T-helper 1 cell (primary cell): ENCODE results near the gene CAMTA1.
"Not testable (repeated sequence)": the region's sequence is repeated elsewhere in the genome, so short reads cannot be mapped to it uniquely, and the experiment has no call there.

Experiments used
- DNase-seq, 5 donors: peaks; one replicate each; pipeline ENCODE4 v3.0.0-alpha.2; 2012 to 2020

Gene CAMTA1

GRCh38 chr1:7127322-7128075 lies 342.2 kb downstream of the CAMTA1 start:
- DNase-seq: no peak

- no peak for DNase-seq
Observed at GRCh38 chr1:7128293-7128692, 343.0 kb downstream of the CAMTA1 start.

- no peak for DNase-seq
Observed at GRCh38 chr1:7130127-7130526, 344.9 kb downstream of the CAMTA1 start.

GRCh38 chr1:7135493-7135892 lies 350.2 kb downstream of the CAMTA1 start:
- no peak for DNase-seq

DNA sequence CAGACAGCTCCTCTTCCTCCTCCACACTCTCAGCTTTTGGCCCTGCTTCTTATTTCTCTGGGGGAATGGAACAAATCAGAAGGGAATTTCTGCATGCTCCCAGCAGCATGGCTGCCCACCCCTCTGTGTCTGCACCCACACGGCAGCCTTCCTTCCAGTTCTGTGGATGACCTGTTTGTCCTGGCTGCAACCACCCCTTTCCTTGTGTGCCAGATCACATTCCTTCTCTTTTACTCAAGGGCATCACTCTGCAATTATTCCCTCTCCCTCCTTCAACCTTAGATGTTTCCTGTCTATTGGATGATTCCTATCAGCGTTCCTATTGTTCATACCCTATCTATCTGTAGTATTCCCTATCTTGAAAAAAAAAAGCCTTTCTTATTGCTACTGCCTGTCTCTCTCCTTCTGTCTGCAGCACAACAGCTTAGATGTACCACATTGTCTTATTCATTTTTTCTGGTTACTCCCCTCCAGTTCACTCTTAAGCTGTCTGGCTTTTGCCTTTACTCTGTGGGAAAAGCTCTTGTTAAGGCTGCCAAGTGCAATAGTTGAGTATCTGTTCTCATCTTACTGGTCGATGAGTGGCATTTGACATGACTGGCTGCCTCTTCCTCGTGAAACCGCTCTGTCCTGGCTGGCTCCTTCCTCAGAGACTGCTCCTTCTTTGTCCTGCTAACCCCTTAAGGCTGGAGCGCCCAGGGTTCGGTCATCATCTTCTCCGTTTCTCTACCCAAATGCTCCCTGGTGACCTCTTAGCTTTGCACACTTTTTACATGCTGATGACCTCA lies 351.1 kb downstream of the CAMTA1 start:
- DNase-seq: no peak

DNA sequence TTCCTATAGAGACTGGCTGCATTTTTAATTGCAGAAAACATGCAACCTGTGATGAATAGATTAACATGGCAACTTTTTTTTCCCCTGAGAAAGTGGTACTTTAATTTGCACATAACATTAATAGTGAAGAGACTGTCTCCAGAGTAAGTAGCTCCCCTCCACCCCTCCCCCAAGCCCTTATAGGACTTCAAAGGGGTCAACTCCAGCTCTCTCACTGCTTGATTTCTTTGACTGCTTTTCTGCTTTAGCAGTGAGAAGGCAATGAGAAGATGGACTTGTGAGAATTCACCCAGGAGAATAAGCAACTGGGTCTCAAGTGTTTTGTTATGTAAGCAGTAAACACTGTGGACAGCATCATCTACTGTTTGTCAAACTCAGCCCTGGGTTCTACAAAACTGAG lies 355.0 kb downstream of the CAMTA1 start:
- no peak for DNase-seq

- no peak for DNase-seq
Observed at GRCh38 chr1:7145947-7146346, 360.7 kb downstream of the CAMTA1 start.

DNA sequence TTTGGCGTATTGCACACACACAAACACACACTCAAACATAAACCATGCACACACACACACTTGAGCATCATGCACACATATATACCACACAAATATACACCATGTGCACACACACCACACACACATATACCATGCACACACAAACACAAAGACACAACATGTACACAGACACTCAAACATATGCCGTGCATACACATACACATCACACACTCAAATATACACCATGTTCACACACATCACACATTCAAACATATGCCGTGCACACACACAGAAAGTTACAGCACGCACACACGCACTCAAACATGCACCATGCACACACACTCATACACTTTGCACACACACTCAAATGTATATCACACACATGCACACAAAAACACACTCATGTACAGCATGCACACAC lies 361.5 kb downstream of the CAMTA1 start:
- DNase-seq: no peak

DNA sequence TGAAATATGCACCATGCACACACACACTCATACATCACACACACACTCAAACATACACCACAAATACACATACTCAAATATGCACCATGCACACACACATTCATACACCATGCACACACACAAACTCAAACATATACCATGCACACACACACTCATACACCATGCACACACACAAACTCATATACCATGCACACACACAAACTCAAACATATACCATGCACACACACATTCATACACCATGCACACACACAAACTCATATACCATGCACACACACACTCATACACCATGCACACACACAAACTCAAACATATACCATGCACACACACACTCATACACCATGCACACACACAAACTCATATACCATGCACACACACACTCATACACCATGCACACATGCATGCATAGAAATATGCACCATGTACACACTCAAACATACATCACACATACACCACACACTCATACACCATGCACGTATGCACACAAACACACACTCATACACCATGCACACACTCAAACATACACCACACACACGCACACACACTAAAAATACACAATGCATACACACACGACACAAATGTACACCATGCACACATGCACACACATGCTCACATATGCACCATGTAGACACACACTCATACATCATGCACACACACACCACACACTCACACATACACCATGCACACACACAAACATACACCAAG lies 362.5 kb downstream of the CAMTA1 start:
- DNase-seq: not testable (repeated sequence)

GRCh38 chr1:7149080-7149838 lies 364.0 kb downstream of the CAMTA1 start:
- no peak for DNase-seq

DNA sequence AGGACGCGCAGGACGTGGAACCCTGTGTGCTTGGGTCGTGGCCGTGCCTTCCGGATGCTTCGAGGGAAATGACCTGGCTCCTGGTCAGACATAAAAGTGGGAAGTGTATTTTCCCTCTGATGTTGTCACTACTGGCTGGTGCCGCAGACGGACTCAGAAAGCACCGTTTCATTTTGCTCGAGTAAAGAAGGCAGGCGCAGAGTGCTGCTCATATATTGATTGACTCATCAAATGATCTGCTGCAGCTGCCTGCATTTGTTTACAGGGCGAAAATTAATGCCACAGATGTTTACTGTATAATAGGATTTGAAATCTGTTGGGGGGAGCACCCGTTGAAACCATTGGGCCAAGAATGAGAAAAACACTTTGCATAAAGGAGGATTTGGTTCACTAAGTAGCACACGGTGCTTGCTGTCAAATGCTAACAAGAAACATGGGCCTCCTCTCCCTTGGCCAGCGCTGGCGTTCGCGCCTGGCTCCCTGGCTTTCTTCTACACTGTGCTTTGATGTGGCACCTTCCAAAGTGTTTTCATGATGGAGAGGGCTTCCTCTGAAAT lies 365.5 kb downstream of the CAMTA1 start:
- no peak for DNase-seq

DNA sequence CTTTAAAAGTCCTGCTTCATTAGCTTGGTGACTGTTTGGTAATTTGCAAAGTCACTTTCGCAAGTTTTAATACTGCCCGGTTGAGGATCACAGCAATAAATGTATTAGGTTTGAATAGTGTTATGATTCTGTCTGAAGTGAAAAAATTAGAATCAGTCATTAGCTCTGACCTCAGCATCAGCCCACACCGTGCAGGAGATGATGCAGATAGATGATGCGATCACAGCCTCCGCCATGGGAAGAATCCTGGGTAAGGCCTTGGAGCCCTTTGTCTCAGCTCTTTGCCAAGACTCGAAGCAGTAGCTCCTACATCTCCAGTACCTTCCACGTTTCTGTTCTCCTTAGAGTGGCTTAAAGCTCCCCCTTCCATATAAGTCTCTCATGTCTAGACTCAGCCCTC lies 366.7 kb downstream of the CAMTA1 start:
- DNase-seq: no peak

GRCh38 chr1:7152655-7153054 lies 367.4 kb downstream of the CAMTA1 start:
- no peak for DNase-seq

DNA sequence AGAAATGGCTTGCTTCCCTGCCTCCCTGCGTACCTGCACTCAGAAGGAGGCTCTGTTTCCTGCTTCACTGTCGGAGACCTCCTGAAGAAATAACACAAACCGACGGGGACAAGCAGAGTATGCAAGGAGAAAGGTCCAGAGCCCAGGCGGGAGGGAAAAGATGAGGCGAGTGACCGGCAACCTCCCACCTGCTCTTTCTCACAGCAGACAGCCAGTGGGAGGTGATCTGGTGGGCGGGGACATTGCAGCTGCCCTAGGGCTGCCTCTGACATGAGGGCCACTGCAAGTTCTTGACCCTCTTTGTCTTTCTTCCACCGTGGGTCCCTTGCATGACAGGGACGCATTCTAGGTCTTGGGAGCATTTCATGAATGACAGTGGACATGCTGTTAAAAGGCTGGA lies 368.2 kb downstream of the CAMTA1 start:
- no peak for DNase-seq

DNA sequence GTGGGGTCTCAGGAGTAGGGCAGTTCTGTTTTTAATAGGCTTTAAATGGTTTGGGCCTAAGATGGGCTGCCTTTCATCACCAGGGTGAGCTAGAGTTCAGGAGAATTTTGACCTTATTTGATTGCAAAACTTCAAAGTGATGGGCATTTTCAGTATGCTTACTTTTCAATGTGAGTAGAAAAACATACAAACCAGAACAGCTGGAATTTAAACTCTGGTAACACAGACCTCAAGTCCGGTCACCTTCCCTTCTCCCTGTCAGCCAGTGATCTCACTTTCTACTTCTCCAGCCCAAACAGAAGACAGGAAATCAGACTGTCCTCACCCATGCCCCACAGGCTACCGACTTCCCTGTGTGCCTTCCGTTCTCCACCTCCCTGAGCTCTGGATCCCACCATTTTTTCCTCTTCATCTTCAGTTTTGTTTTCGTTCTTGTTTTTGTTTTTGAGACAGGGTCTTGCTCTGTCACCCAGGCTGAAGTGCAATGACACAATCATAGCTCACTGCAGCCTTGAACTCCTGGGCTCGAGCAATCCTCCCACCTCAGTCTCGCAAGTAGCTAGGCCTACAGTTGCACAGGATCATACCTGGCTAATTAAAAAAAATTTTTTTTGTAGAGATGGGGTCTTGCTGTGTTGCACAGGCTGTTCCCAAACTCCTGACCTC lies 374.0 kb downstream of the CAMTA1 start:
- no peak for DNase-seq

DNA sequence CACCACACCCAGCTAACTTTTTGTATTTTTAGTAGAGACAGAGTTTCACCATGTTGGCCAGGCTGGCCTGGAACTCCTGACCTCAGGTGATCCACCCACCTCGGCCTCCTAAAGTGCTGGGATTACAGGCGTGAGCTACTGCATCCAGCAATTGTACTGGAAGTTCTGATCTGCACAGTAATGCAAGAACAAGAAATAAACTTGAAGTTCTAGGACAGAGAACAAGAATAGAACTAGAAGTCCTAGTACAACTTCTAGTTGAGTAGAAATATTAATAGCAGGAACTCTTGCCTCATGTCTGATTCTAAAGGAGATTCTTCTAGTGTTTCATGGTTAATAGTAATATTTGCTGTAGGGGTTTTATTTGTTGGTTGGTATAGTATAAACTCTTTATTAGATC lies 383.3 kb downstream of the CAMTA1 start:
- DNase-seq: not testable (repeated sequence)

DNA sequence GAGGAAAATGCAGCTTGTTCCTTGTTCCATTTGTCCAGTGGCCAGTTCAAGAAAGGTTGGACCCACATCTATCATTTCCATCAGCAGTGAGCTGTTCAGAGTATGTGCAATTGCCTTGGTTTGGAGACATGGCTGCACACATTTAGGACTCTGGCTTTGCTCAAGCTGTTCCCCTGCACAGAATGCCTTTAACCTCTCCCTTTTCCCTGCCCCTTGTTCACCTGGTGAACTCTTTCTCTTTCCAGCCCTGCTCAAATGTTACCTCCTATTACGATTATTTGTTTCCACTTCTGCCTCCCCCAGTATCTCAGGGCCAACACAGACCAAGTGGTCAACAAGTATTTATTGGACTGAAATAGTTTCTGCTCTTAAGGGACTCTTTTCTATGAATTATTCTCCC lies 385.9 kb downstream of the CAMTA1 start:
- no peak for DNase-seq

- DNase-seq: no peak
Observed at GRCh38 chr1:7171574-7171973, 386.3 kb downstream of the CAMTA1 start.

GRCh38 chr1:7172804-7173203 lies 387.6 kb downstream of the CAMTA1 start:
- no peak for DNase-seq

DNA sequence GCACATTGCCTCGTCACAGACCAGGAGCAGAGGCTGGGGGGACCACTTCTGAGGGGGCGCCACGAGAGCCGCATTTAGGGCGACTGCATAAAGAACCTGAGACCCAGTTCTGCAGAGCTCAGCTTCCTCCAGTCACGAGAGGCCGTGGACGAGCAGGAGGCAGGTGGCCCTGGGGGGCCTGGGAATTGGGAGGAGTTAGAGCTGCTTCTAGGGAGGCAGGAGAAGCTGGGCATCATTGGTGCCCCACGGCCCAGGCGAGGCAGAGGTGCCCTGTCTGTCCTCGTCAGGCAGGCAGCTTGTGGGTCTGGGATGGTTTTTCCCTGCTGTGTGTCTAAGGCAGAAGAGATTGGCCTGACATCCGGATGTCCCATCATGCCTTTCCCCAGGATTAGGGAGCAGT lies 389.3 kb downstream of the CAMTA1 start:
- DNase-seq: no peak

GRCh38 chr1:7174980-7175906 lies 390.0 kb downstream of the CAMTA1 start:
- no peak for DNase-seq
